ENCODE measurements around the gene KLF16.

DNA sequence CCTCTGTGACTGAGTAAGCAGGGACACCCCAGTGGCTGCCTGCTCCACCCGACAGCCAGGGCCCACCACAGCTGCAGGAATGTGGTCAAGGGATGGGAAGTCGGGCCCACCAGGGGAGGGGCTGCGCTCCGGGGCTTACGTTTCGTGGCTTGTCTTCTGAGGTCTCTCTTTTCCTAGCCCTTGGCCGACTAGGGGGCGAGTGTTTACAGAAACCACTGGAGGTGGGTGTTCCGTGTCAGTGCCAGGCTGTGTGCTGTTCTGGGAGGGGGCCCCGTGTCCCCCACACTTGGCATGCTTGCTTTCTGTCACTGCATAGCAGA is 46.3 kb upstream of the KLF16 start:
- TF ChIP-seq, protein P1, sequence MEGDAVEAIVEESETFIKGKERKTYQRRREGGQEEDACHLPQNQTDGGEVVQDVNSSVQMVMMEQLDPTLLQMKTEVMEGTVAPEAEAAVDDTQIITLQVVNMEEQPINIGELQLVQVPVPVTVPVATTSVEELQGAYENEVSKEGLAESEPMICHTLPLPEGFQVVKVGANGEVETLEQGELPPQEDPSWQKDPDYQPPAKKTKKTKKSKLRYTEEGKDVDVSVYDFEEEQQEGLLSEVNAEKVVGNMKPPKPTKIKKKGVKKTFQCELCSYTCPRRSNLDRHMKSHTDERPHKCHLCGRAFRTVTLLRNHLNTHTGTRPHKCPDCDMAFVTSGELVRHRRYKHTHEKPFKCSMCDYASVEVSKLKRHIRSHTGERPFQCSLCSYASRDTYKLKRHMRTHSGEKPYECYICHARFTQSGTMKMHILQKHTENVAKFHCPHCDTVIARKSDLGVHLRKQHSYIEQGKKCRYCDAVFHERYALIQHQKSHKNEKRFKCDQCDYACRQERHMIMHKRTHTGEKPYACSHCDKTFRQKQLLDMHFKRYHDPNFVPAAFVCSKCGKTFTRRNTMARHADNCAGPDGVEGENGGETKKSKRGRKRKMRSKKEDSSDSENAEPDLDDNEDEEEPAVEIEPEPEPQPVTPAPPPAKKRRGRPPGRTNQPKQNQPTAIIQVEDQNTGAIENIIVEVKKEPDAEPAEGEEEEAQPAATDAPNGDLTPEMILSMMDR (conservative IDR thresholded peaks at IDR 0.05) = no peak
- no peak for TF ChIP-seq EZH2 (IDR thresholded peaks at IDR 0.05; ENCODE audit: low read depth)

Measured in PC-9 (cell line).